ENCODE measurements around the gene PRSS3. TPM values are rescaled to one million over a fixed set of nuclear protein-coding genes. Genes with fewer than 3 reads are reported as not detected.

The PRSS3 gene
- 73.0 and 77.0 TPM in 2 replicates for total RNA-seq

GRCh38 chr9:33795281-33795680 lies at the start of gene PRSS3:
PRSS3 (plus strand) TSS chr9:33795561; CDS start chr9:33795574, 13 bp downstream.

DNA sequence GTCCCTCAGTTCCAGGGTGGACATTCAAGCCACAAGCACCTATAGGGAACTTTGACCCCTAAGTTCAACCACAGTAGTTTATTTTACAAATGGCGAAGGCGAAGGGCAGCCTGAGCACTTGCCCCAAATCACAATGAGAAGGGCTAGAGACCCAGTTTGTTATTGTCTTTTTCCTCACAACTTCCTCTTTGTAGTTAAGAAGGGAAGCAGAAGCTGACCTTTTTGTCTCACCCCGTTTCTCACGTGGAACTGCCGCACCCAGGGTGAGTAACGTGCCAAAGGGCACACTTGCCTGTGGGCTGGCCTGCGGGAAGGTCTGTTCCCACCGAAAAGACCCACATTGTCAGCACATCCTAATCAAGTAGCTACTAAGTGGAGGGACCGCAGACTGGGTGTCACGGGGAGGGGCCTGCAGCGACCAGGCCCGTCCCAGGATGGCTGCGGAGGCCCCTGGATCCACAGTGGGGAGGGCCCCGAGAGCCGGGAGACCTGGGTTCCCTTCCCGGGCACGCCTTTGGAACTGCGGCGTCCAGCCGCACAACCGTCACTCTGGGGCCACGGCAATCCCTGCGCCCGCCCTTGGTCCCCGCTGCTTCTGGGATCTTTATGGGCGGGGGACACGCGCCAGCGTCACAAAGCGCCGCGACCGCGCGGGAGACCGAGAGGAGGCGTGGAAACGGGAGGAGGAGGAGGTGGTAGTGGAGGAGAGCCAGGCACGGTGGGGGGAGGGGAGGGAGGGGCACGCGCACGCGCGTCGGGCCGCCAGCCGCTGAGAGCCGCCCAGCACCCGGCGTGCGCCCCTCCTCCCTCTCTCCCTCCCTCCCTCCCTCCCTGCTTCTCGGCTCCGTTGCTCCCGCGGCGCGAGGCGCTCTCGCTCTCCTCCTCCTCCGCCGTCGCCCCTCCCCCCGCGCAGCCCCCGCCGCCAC lies 21.2 kb downstream of the PRSS3 start, which contains the start of gene UBE2R2:
UBE2R2 (plus strand) TSS at position 834 of the 926 bp plus-strand sequence. CDS start 598 bp downstream, outside the sequence.

Other genes with a start within 250 kb of the PRSS3 start
- 14.3 and 19.5 TPM in 2 replicates for gene UBE2R2, start 21.6 kb downstream of the PRSS3 start, total RNA-seq